H4 (cell line): ENCODE results near the gene RELCH. TPM values are rescaled to one million over a fixed set of nuclear protein-coding genes. Genes with fewer than 3 reads are reported as not detected.

ENCODE experiments used
- DNase-seq: peaks from one replicate; pipeline ENCODE4 v3.0.0-alpha.2; 2015; ENCODE audit warnings: low spot score
- total RNA-seq: library from RNA; depleted of rRNA; stranded (reverse); fragments of >200 nt; shearing (Covaris generic); gene quantifications from 2 replicates; pipeline ENCODE4 v1.2.3, GENCODE V29; 2014

The RELCH gene
- total RNA-seq, 1 experiment from 2014 or later, result 19.4 TPM

DNA sequence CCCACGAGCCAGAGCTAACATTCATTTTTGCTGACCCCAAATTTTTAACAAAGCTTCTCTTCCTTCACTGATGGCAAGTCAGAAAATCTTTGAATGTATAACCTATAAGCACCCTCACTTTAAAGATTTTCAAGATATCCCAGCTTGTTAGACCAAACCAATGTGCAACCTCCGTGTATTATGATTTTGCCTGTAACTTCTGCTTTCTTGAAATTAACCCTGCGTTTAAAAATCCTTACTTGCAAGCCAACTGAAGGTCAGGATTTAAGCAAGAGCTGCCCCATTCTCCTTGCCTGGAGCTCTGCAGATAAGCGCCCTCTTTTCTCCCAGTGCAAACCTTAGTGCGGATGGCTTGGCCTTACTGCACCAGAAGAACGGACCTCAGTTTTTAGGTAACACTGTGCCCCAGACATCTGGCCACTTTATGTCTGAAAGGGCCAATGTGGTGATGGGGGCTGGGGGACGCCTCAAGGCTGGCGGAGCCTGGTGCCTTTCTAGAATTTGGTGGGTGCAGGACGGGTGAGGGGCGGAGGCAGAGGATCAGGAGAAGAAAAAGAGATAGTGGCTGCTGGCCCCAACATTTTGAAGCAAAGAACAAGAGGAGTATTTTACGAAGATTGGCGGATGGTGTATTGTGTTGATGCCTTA, 137.2 kb downstream of the RELCH start:
- DNase-seq, result no peak

DNA sequence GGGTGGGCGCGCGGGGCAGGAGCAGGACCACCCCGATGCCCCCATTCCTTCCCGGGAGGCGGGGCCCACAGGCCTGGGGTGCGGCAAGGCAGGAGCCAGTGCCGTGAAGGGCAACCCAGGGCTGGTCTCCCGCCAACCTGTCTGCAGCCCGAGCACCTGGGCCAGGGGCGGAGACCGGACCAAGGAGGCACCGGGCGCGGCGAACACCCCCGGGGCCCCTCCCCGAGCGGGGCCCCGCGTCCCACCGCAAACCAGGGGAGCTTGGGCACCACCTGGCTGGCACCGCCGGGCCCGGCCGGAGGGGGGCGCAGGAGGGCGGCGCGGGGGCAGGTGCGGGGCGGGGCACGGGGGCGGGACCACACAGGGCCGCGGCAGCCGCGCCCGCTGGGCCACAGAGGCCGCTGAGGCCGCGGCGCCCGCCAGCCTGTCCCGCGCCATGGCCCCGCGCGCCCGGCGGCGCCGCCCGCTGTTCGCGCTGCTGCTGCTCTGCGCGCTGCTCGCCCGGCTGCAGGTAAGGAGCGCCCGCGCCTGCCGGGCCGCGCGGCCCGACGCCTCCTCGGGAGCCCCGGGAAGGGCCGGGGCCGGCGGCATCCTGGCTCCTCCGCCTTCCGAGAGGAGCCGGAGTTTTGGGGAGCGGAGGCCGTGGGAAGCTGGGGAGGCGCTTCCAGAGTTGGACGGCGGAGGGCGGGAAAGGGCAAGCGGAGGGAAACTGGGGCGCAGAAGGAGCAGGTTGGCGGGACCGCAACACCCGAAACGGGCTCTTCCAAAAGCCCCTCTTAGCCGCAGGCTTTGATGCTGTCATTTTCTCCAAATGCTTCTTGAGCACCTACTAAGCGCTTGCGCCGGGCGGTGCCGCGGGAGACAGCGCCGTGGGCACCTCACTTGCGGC, 138.1 kb downstream of the RELCH start, which contains the start of gene TNFRSF11A:
Gene TNFRSF11A, plus strand, starts transcription at position 394 of the 889 bp plus-strand sequence. Its CDS starts 43 bp downstream, at position 437.
- no peak for DNase-seq

- DNase-seq, result no peak
Observed at GRCh38 chr18:62325806-62326645, 139.0 kb downstream of the RELCH start.

- DNase-seq, result no peak
Observed at GRCh38 chr18:62326646-62327348, 139.7 kb downstream of the RELCH start.

DNA sequence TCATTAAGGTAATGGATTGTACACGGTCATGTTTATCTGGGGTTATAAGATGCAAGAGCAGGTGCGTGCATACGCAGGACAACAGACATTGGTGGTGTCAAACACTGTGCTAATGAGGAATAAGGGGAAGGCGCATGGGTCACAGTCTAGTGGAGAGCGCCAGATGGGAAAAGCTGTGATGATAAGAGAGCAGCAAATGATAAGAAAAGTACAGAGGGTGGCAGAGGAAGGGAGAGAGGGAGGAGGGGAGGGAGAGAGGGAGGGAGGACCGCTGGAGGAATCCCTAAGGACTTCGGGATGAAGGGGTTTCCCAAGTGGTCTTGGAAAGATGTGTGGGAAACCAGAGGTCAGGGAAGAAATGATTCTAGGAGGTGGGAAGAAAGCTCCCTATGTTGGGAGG, 140.9 kb downstream of the RELCH start:
- DNase-seq, result no peak

GRCh38 chr18:62328586-62329525, 141.8 kb downstream of the RELCH start:
- DNase-seq, result peak; percentile 3

- peak; percentile 42 for DNase-seq
Observed at GRCh38 chr18:62329691-62330454, 142.8 kb downstream of the RELCH start.

DNA sequence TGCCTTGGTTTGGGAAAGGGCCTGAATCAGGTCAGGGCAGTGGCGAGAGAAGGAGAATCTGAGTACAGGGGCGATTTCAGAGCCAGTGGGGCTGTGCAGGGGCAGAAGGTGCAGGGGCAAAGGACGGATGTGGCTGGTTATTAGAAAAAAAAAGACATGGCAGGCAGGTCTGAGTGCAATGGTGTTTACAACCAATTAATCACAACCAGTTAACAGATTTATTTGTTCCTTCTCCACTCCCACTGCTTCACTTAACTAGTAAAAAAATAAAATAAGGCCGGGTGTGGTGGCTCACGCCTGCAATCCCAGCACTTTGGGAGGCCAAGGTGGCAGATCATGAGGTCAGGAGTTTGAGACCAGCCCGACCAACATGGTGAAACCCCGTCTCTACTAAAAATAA, 143.6 kb downstream of the RELCH start:
- no peak for DNase-seq

DNA sequence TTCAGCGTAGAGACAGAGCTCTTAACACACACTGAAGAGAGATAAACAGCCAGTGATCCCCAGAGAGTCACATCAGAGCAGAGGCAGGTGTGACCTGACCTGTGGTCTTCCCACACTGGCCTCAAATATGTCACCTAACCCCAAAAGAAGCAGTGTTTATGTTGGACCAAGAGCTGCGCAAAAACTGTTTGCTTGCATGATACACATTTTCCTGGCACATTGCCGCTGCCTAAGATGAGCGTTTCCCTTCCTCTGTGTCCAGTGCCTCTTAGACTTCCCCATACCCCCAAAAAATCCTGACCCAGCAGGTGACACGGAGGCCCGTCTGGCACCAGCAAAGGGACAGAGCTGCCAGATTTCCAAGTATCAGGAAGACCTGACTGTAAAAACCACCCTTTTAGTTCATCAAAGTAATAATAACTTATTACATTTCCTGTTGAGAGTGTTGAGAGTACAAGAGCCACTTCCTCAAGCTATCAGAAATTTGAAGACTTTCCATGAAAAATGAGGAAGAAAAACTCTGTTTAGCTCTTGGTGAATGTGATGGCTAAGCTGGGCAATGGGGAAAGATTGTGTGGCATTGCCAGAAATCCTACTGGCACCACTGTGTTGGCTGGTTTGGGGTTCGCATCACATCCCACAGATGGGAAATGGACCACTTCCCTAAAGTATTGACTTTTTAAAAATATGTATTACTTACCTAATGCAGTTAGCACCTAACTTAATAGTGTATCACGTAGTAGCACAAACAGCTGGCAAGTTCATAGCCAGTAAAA, 144.7 kb downstream of the RELCH start:
- peak; percentile 81 for DNase-seq

DNA sequence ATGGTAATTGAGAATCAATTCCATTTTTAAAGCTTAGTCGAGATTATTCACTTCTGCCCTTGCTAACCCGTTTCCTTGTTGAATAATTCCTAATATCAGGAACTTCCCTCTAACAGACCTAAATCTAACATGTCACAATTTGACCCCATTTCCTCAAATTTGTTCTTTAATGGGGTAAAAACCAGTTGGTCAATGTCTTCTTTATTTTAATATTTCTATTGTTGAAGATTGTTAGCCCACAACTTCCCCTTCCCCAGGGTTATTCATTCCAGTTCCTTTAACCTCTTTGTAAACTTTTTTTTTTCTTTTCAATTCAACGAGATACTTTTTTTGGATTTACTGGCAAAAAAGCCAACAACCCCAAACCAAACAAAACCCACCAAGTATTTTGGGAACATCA, 145.4 kb downstream of the RELCH start:
- DNase-seq, result no peak

- DNase-seq, result no peak
Observed at GRCh38 chr18:62332964-62333695, 146.1 kb downstream of the RELCH start.

DNA sequence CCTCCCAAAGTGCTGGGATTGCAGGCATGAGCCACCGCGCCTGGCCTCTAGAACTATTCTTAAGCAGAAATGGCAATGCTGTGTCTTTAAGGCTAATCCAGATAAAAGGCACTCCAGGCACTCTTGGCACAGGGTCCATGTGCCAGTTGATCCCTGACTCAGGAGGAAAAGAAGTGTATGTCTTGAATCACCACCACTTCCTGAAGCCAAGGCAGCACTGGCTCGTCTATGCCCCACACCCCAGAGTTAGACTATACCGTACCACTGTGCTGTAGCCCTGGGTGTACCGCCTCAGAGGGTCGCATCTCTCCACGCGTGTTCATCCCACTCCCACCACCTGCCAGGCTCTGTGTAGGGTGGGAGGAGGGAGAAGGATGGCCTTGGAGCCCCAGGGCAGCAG, 147.1 kb downstream of the RELCH start:
- DNase-seq, result peak; percentile 73

DNA sequence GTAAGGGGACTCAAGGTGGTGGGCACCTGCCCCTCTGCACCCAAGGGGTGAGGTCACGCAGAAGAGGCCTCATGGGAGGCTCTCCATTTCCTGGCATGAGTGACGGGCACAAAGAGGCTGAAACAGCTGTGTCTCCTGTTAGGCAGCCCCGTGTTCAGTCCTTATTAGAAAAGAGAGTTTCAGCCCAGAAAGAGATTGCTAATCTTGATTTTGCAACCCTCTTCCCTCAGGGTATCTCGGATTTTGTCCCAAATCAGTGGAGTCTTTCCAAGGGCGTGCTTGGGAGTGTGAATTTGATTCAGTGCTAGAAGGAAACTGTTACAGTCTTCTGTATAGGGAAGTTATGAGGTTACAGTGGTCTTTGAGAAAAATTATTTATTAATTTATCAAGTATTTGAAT, 148.4 kb downstream of the RELCH start:
- no peak for DNase-seq

DNA sequence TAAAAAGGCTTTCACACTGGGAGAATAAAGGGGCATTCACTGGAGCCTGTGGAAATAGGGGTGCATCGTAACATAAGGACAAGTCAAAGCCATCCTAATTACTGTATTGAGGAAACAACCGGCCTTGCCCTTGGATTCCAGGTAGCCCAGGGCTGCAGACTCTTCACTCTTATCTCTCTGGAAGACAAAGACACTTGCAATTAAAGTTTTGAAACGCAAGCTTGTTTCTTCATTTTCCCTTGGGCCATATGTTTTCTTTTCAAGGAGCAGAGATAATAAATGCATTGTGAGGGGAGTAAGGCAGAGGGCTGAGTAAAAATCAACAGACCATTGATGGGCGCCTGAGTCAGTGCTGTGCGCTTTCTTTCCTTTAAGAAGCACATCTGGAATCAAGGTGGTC, 149.6 kb downstream of the RELCH start:
- DNase-seq, result no peak

DNA sequence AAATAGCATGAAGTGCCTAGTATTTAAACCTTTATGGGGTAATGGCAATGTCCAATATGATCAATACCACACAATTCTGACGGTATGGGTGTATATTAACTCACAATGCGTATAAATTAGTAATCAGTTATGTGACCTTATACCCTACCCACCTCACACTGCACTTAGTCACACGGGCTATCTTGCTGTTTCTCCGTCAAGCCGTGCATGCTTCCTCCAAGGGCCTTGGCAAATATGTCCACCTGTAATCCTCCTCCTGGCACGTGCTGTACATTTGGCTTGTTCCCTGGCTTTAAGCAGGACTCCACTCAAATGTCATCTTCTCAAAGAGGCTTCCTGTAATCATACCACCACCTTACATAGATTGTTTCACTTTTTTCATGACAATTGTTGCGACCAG, 150.3 kb downstream of the RELCH start:
- DNase-seq, result no peak

- DNase-seq, result no peak
Observed at GRCh38 chr18:62338446-62339105, 151.5 kb downstream of the RELCH start.
